ENCODE measurements around the gene TCL1A. TPM values are rescaled to one million over a fixed set of nuclear protein-coding genes. Genes with fewer than 3 reads are reported as not detected.

Gene TCL1A
- total and polyA plus RNA-seq, 9 of the 15 experiments (the other 6 are each of a cell fraction or from before 2014, with no cell fraction given): 0.10 to 0.11 TPM; not detected in 7

DNA sequence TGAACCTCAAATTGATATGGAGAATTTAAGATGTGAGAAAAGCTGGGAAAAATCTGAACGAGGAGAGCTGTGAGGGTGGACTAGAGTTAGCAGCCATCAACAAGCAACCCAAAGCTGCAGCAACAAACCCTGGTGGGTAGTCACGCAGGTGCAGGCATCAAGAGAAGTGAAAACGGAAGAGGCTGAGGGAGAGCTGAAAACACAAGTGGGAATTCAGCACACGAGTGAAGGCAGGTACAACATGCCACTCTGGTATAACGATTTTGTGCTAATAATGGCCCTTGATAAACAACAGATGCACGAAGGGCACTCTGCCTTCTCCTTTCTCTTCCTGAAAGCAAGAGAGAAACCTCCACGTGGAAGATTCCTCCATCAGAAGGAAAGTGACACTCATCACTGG is 16.2 kb downstream of the TCL1A start (continued):
- TF ChIP-seq NUFIP1 (IDR thresholded peaks at IDR 0.05; ENCODE audit: partially characterized antibody) (no peak), XRCC5 (IDR thresholded peaks at IDR 0.05; ENCODE audit: low read depth, low read length) (no peak), DDX20 (tag; IDR thresholded peaks at IDR 0.05; ENCODE audit: low read depth) (no peak), TFAM (CRISPR knock-in tag; conservative IDR thresholded peaks at IDR 0.05) (no peak), SIN3A (IDR thresholded peaks at IDR 0.05; ENCODE audit: borderline replicate concordance in 2 of 2, control insufficient read depth in 1 of 2, low read depth in 2 of 2, low read length in 2 of 2) (no peak)

DNA sequence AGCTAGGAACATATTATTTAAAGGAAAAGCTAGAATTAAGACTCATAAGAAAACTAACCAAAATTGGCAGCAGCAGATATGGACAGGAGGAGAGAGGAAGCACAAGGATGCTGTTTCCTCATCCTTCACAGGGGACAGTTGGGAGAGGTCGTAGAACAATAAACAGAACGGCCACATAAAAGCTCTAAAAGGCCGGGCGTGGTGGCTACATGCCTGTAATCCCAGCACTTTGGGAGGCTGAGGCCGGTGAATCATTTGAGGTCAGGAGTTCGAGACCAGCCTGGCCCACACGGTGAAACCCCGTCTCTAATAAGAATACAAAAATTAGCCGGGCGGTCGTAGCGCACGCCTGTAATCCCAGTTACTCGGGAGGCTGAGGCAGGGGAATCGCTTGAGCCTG is 17.2 kb downstream of the TCL1A start:
- Histone ChIP-seq H3K27ac (ENCODE audit: extremely low read depth, low read depth, low read length) (no peak overlapping the region), H3K9me1 (ENCODE audit: control insufficient read depth, insufficient read depth, low read length) (no peaks in the 10 kb centered on the region), H3K79me2 (ENCODE audit: control insufficient read depth, insufficient read depth, low read length) (no peaks in the 10 kb centered on the region), H3K9me3 (replicated peaks; ENCODE audit: control insufficient read depth, insufficient read depth, low read depth, low read length) (no peaks in the 10 kb centered on the region), H3K36me3 (ENCODE audit: control insufficient read depth, insufficient read depth, low read length) (no peaks in the 10 kb centered on the region), H3K4me1 (replicated peaks in 1 of 2; ENCODE audit: control insufficient read depth in 2 of 2, insufficient read depth in 2 of 2, low read length in 2 of 2) (no peaks in the 10 kb centered on the region), H3K4me2 (ENCODE audit: insufficient read depth, low read length) (no peak overlapping the region), H3K4me3 (no peak overlapping the region), H4K20me1 (replicated peaks; ENCODE audit: control insufficient read depth, insufficient read depth, low read length) (no peaks in the 10 kb centered on the region), H3K9ac (ENCODE audit: insufficient read depth in 1 of 2, low read depth in 2 of 2, low read length in 2 of 2) (no peak overlapping the region), H3K27me3 (ENCODE audit: control insufficient read depth in 2 of 2, insufficient read depth in 2 of 2, low read length in 2 of 2) (peaks cover 0 to 23% of the 10 kb centered on the region in 2 experiments; a peak in 3 of 5 replicates), H2AFZ (ENCODE audit: low read depth, low read length) (no peak overlapping the region)
- in situ Hi-C loops (cut with MboI): no loop called here
- no peak for ATAC-seq
- ChIA-PET CTCF (ENCODE audit: low intra/inter-chr PET ratio) (no interaction called here), POLR2A (interaction anchor here (0.6 kb wide), 1 partner anchor 258 kb away, joined by 3 read pairs; no protein-coding TSS in a partner anchor)
- under 1% methylated on average over 15 of the region's 15 CpGs for WGBS (ENCODE audit: insufficient coverage, low coverage, missing lambda C conversion rate)
- no peak for FAIRE-seq
- BruUV-seq (replicated peaks): no TSS peak
- intact Hi-C loops (cut with micrococcal nuclease): no loop called here
- no peak for DNase-seq (ENCODE audit: extremely low read depth in 1 of 4, low spot score in 3 of 4)
- TF ChIP-seq TCF15 (CRISPR knock-in tag; IDR thresholded peaks at IDR 0.05): no peak
- TF ChIP-seq, protein P1, sequence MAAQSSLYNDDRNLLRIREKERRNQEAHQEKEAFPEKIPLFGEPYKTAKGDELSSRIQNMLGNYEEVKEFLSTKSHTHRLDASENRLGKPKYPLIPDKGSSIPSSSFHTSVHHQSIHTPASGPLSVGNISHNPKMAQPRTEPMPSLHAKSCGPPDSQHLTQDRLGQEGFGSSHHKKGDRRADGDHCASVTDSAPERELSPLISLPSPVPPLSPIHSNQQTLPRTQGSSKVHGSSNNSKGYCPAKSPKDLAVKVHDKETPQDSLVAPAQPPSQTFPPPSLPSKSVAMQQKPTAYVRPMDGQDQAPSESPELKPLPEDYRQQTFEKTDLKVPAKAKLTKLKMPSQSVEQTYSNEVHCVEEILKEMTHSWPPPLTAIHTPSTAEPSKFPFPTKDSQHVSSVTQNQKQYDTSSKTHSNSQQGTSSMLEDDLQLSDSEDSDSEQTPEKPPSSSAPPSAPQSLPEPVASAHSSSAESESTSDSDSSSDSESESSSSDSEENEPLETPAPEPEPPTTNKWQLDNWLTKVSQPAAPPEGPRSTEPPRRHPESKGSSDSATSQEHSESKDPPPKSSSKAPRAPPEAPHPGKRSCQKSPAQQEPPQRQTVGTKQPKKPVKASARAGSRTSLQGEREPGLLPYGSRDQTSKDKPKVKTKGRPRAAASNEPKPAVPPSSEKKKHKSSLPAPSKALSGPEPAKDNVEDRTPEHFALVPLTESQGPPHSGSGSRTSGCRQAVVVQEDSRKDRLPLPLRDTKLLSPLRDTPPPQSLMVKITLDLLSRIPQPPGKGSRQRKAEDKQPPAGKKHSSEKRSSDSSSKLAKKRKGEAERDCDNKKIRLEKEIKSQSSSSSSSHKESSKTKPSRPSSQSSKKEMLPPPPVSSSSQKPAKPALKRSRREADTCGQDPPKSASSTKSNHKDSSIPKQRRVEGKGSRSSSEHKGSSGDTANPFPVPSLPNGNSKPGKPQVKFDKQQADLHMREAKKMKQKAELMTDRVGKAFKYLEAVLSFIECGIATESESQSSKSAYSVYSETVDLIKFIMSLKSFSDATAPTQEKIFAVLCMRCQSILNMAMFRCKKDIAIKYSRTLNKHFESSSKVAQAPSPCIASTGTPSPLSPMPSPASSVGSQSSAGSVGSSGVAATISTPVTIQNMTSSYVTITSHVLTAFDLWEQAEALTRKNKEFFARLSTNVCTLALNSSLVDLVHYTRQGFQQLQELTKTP (IDR thresholded peaks at IDR 0.05; ENCODE audit: low read depth in 1 of 2, partially characterized antibody in 2 of 2): no peak
- TF ChIP-seq, protein P2, sequence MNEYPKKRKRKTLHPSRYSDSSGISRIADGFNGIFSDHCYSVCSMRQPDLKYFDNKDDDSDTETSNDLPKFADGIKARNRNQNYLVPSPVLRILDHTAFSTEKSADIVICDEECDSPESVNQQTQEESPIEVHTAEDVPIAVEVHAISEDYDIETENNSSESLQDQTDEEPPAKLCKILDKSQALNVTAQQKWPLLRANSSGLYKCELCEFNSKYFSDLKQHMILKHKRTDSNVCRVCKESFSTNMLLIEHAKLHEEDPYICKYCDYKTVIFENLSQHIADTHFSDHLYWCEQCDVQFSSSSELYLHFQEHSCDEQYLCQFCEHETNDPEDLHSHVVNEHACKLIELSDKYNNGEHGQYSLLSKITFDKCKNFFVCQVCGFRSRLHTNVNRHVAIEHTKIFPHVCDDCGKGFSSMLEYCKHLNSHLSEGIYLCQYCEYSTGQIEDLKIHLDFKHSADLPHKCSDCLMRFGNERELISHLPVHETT (CRISPR knock-in tag; conservative IDR thresholded peaks at IDR 0.05 in 1 of 2, IDR thresholded peaks at IDR 0.05 in 1 of 2): no peak
- TF ChIP-seq SMARCB1 (IDR thresholded peaks at IDR 0.05; ENCODE audit: insufficient read length, low read depth): no peak
- TF ChIP-seq NFIC (IDR thresholded peaks at IDR 0.05): no peak
- TF ChIP-seq SRSF9 (IDR thresholded peaks at IDR 0.05; ENCODE audit: borderline replicate concordance, low read depth, low read length): no peak
- no peak for TF ChIP-seq HIVEP1 (CRISPR knock-in tag; IDR thresholded peaks at IDR 0.05)
- TF ChIP-seq ZNF511 (CRISPR knock-in tag; IDR thresholded peaks at IDR 0.05): no peak
- no peak for TF ChIP-seq ETS2 (tag; IDR thresholded peaks at IDR 0.05; ENCODE audit: borderline replicate concordance, poor library complexity, severe bottlenecking)
